Activated CD4-positive, alpha-beta T cell treated with anti-CD3 and anti-CD28 coated beads, Interleukin-2, Interleukin-4, amounts not matched to agents 100 ng/mL and 50 ng/mL, durations not matched to agents 16 hours and 8 hours (primary cell): ENCODE data around the gene DIAPH1.

Source experiments
- DNase-seq: peaks from one replicate; pipeline ENCODE4 v3.0.0-alpha.2; 2020; ENCODE audit warnings: low spot score

DIAPH1 gene

GRCh38 chr5:141639357-141640050, 20.7 kb upstream of the DIAPH1 start:
- no peak for DNase-seq

- no peak for DNase-seq
Measured at GRCh38 chr5:141638771-141639170, 20.0 kb upstream of the DIAPH1 start.

- peak; percentile 70 for DNase-seq
Measured at GRCh38 chr5:141637767-141638419, 19.1 kb upstream of the DIAPH1 start.

GRCh38 chr5:141637123-141637766, 18.4 kb upstream of the DIAPH1 start:
- peak; percentile 37 for DNase-seq

GRCh38 chr5:141636413-141637122, 17.8 kb upstream of the DIAPH1 start, which contains the start of the genes HDAC3 and RELL2:
Gene HDAC3, minus strand, starts transcription at chr5:141636849. Its CDS starts 59 bp downstream, at chr5:141636790.
Gene RELL2, plus strand, starts transcription at chr5:141636997. Its CDS starts 1,229 bp downstream, at chr5:141638226.
- peak; percentile 95 for DNase-seq

- DNase-seq, result no peak
Measured at GRCh38 chr5:141636106-141636412, 17.3 kb upstream of the DIAPH1 start.

GRCh38 chr5:141635646-141636045, 16.8 kb upstream of the DIAPH1 start:
- no peak for DNase-seq

GRCh38 chr5:141634720-141635119, 15.9 kb upstream of the DIAPH1 start:
- no peak for DNase-seq

GRCh38 chr5:141633871-141634561, 15.2 kb upstream of the DIAPH1 start:
- peak; percentile 43 for DNase-seq

- DNase-seq, result no peak
Measured at GRCh38 chr5:141632650-141633049, 13.8 kb upstream of the DIAPH1 start.

GRCh38 chr5:141630570-141631140, 11.9 kb upstream of the DIAPH1 start:
- no peak for DNase-seq

GRCh38 chr5:141628175-141628788, 9.5 kb upstream of the DIAPH1 start:
- DNase-seq, result no peak

GRCh38 chr5:141623611-141624010, 4.8 kb upstream of the DIAPH1 start:
- DNase-seq, result no peak

- DNase-seq, result peak; percentile 41
Measured at GRCh38 chr5:141623186-141623585, 4.4 kb upstream of the DIAPH1 start.

GRCh38 chr5:141618030-141618803, 583 bp downstream of the DIAPH1 start:
- peak; percentile 64 for DNase-seq

GRCh38 chr5:141617682-141618029, 1.1 kb downstream of the DIAPH1 start:
- no peak for DNase-seq

- DNase-seq, result no peak
Measured at GRCh38 chr5:141617128-141617527, 1.7 kb downstream of the DIAPH1 start.

- no peak for DNase-seq
Measured at GRCh38 chr5:141615991-141616720, 2.6 kb downstream of the DIAPH1 start.

GRCh38 chr5:141613344-141613743, 5.5 kb downstream of the DIAPH1 start:
- DNase-seq, result no peak

GRCh38 chr5:141611289-141611688, 7.5 kb downstream of the DIAPH1 start:
- no peak for DNase-seq
